SKM-1 treated with dmso at 0.1 percent for 144 hours (cell line): Measurements from ENCODE around the gene NEMP2.
A peak's percentile ranks its signal among the peaks of the same experiment; 100 is the strongest.

Experiments used
- DNase-seq: peaks from one replicate; lab custom pipeline; 2025; ENCODE audit not compliant: unreplicated experiment; lab: John Stamatoyannopoulos, UW

The NEMP2 gene, protein sequence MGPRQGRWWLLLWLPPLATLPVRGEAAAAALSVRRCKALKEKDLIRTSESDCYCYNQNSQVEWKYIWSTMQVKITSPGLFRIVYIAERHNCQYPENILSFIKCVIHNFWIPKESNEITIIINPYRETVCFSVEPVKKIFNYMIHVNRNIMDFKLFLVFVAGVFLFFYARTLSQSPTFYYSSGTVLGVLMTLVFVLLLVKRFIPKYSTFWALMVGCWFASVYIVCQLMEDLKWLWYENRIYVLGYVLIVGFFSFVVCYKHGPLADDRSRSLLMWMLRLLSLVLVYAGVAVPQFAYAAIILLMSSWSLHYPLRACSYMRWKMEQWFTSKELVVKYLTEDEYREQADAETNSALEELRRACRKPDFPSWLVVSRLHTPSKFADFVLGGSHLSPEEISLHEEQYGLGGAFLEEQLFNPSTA

DNA sequence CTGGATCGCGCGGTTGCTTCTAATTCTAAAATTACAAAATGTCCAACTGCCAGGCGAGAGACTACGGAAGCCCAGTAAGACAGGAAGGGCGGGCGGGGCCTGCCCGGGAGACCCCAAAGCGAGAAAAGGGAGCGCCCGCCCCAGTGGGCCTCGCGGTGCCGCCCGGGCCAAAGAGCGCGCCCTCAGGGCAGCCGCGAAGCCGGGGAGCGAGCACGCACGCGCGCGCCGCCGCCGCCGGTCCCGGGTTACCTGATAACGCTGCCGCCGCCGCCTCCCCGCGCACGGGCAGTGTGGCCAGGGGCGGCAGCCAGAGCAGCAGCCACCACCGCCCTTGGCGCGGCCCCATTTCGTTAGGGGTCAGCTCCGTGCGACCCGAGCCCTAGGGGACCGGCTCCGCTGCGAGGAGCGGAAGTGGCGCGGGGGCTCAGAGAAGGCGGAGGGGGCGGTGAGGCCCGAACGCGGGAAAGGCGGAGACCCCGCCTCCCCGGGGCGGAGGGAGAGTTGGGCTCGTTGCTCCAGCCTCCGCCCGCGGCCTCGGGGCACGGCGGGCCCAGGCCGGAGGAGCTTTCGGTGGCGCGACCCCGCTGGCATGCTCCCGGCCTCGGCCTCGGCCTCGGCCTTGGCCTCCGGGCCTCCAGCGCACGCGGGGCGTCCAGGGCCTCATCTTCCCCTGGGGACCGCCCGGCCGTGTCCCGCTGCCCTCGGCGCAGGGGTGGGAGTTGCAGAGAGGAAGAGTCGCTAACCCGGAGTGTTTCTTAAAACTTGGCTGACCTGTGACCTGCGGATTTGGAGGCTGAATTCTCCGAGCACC, at the start of gene NEMP2:
Gene NEMP2 (minus strand): TSS at position 413 of the 811 bp plus-strand sequence. CDS start 67 bp downstream, at position 346.
- DNase-seq: peak; percentile 82

DNA sequence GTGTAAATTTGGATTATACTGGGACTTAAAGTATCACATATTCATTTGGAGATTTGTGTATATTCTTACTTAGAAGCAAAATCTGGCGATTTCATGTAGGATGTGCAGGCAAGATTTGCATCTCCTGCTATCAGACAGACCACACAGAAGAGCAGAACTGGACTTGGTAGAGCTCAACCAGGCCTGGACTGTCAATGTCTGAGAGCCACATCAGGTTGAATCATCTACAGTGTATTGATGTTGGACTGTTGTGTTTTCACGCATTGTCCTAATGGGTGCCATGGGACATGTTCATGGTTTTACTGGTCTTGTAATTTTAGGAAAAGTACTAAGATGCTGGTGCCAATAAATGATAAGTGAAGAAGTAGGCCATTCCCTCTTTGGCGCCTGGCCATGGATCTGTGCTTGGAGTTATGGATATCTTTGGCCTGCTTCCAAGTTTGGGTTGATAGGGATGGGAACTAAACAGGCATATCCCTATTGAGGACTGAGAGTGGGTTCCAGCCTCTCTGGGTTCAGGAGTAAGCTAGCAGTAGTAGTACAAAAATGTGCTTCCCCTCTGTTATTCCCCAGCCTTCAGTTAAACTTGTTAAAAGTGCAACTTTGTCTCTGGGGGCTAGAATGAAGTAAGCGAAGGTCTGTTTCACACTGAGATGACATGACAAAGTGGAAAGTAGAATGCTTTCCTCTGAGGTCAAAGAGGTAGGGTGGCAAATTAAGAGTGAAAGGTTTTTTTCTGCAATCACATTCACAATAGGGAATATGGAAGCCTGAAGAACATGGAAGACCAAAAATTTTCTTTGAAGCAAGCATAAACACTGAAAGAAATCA, 49.2 kb upstream of the NEMP2 start:
- no peak for DNase-seq

GRCh38 chr2:190582736-190583506, 48.4 kb upstream of the NEMP2 start:
- DNase-seq: no peak

- no peak for DNase-seq
Observed at GRCh38 chr2:190582019-190582418, 47.5 kb upstream of the NEMP2 start.

GRCh38 chr2:190579915-190580846, 45.7 kb upstream of the NEMP2 start:
- DNase-seq: no peak

- no peak for DNase-seq
Observed at GRCh38 chr2:190579058-190579410, 44.5 kb upstream of the NEMP2 start.

DNA sequence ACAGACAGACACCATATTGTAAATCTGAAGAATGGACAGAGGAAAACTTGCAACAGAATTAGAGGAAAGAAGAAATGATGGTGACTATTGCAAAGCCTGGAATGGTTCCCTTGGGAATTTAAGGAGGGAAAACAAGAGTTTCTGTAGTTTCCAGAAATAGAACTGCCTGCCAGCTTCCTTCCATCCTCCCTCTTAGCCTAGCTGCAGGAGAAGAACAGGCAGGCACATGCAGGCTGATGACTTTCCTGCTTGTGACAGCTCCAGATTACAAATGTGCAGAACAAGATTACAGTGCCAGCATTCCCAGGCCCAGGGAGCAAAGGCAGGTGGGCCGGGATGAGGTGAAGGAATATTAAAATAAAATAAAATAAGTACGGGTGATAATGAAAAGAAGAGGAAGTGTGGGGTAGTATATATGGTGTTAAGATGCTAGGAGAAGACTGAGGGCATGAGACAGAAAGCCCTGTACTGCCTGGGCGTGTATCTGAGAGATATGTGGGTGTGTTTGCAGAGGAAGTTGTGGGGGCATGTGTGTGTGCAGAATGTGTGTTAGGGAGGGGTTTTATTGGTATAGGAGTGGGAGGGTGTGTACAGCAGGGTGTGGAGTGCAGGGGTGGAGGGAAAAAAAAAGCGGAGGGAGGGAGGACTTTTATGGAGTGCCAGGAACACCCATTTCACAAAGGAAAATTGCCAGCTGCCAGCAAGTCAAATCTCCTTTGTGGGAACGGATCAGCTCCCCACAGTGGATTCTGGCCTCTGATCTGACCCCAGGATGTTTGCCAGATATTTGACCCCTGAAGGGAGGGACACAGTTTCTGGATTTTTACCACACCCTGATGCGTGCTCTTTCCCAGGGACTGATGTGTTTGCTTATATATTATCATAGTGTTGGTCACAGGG, 43.9 kb upstream of the NEMP2 start:
- no peak for DNase-seq

DNA sequence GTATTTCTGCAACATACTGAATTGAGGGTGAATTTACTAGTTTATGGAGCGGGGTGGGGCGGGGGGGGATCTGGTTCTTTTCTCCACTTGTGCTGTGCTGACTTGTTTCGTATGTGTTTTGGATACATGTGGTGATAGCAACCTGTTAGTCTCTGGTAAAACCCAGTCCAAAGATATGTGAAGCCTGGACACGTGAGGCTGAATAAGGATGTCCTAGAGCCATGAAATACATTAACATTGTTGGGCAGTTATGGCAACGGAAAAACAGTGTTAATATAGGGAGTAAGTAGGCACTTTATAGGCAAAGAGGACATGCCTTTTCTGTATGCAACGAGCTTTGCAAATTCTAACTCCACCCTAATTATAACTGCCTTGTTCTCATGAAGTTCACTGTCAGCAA, 42.1 kb upstream of the NEMP2 start:
- no peak for DNase-seq

- DNase-seq: no peak
Observed at GRCh38 chr2:190575263-190575662, 40.7 kb upstream of the NEMP2 start.

- DNase-seq: no peak
Observed at GRCh38 chr2:190574169-190574568, 39.6 kb upstream of the NEMP2 start.

GRCh38 chr2:190572246-190572645, 37.7 kb upstream of the NEMP2 start:
- no peak for DNase-seq

- DNase-seq: no peak
Observed at GRCh38 chr2:190571686-190572085, 37.2 kb upstream of the NEMP2 start.

DNA sequence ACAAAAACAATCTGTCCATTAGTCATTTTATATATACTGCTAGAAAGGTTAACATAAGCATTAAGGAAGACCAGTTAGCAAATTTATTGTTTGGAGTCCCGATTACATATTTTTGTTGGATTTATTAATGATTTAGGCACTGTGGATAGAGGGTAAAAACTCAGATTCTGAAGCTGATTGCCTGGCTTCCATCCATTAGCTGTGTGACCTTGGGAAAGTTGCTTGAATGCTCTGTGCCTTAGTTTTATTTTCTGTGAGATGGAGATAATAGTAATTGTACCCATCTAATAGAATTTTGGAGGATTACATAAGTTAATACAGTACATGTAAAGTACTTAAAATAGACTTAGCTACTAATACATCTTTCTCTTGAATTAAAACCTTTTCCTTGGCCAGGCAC, 36.3 kb upstream of the NEMP2 start:
- no peak for DNase-seq

DNA sequence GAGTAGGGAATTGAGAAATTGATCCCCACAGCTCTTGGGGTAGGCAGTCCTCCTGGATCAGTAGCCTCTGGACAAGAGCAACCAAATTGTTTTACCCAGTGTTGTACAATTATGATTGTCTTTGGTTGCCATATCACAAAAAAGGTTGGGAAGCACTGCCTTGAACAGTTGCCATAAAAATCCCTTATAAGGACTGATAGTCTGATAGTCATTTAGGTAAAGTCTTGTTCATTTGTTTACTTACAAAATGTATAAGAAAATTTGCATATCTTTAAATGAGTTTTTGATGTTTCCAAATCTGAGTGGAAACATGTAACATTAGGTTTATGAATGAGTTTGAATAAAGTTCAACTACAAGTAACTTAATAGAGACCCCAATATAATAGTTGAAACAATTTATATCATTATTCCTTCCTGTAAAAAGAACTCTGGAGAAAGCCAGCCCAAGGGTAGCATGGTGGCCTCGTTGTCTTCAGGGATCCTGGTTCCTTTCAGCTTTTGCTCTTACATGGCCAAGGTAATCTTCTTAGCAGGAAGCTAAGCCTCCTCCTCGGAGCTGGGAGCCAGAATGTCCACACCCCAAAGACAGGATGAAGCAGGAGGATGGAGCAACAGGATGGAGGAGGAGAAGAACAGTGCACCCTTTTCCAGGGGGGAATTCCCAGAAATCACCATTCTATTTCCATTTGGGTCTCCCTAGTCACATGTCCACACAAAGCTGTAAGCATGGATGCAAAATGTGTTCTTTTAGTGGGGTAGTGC, 35.7 kb upstream of the NEMP2 start:
- DNase-seq: no peak

GRCh38 chr2:190564838-190565237, 30.3 kb upstream of the NEMP2 start:
- DNase-seq: no peak

- no peak for DNase-seq
Observed at GRCh38 chr2:190563646-190564045, 29.1 kb upstream of the NEMP2 start.

DNA sequence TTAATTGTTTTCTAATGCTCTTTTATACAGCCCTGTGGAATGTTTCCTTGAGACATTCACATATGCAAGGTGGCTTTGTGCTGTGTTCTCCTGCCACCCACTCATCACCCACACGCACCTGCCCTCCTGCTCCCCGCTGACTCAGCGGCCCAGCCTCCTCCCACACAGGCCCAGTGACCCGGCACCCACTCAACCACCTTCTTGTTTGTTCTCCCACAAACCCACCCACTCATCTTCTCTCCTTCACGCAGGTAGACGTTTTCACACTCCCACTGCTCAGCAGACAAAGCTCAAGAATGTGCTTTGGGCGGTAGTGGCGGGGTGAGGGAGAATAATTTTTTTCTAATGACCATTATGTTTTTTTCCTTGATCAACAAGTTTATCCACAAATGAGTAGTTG, 28.6 kb upstream of the NEMP2 start:
- no peak for DNase-seq

DNA sequence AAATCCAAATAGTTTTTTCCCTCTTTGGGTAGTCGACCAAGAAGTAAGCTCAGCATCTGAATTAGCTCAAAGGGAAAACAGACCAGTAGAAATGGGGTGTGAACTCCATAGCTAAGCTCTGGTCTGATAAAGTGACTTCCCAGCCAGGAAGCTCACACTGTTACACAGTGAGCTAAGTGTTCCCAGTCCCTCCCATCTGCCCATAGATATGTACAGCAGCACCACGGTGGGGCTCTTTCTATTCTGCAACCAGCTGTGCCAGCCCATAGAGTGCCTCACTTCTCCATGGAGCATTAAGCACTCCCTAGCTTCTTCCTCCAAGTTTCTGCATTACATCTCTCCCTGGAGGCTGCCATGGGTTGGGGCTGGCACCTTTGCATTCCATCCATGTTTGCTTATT, 27.6 kb upstream of the NEMP2 start:
- no peak for DNase-seq
